ENCODE results near the gene COPS7B. TPM values are rescaled to one million over a fixed set of nuclear protein-coding genes. Genes with fewer than 3 reads are reported as not detected.
A peak's percentile ranks its signal among the peaks of the same experiment; 100 is the strongest.

COPS7B gene
- total and polyA plus RNA-seq, 2 of the 8 experiments (the other 6 are each of a cell fraction or from before 2014, with no cell fraction given) = 62.2 to 72.1 TPM

- TF ChIP-seq CHD7 (IDR thresholded peaks at IDR 0.05; ENCODE audit: insufficient replicate concordance, low read length) = no peak
- TF ChIP-seq POLR2A (IDR thresholded peaks at IDR 0.05; ENCODE audit: control extremely low read depth in 1 of 2, low read depth in 2 of 2, low read length in 2 of 2) = peak; percentile 23 to 86
- TF ChIP-seq SAP30 (IDR thresholded peaks at IDR 0.05; ENCODE audit: insufficient read depth, insufficient replicate concordance, low read length) = no peak
- TF ChIP-seq JUND (IDR thresholded peaks at IDR 0.05; ENCODE audit: low read length) = peak; percentile 63
- no peak for TF ChIP-seq HDAC6 (IDR thresholded peaks at IDR 0.05; ENCODE audit: low read depth, low read length)
- TF ChIP-seq CTCF (IDR thresholded peaks at IDR 0.05; ENCODE audit: control extremely low read depth in 1 of 3, insufficient read depth in 1 of 3, low read depth in 1 of 3, low read length in 3 of 3) = peak; percentile 69 to 88 (median 81)
- TF ChIP-seq TBP (IDR thresholded peaks at IDR 0.05; ENCODE audit: low read depth, low read length) = peak; percentile 82
- peak; percentile 21; the same call in 1 of the 2 replicates for TF ChIP-seq SUZ12 (IDR thresholded peaks at IDR 0.05; ENCODE audit: low read length)
Measured at GRCh38 chr2:231786177-231786916, at the start of gene COPS7B (continued).

All from H1 (cell line).